AG04449 (cell line): ENCODE measurements around the gene PLXNB1.

Source experiments
- CTCF ChIA-PET: fragments of 350-600 bp; formaldehyde crosslinking; extraction: SDS; loops from one replicate; lab custom pipeline; 2021; ENCODE audit warnings: antibody characterized with exemption; lab: Yijun Ruan, JAX
- POLR2A ChIA-PET: fragments of 400-600, 350-600 bp; formaldehyde crosslinking; extraction: SDS; loops from one replicate; lab custom pipeline; 2020; ENCODE audit warnings: antibody characterized with exemption, inconsistent platforms; lab: Yijun Ruan, JAX
- DNase-seq: peaks from one replicate; pipeline ENCODE4 v3.0.0-alpha.2; 2010; ENCODE audit warnings: low read depth, low spot score
- H3K4me3 ChIP-seq: 2 replicates; pipeline ENCODE4 v1.5.1; 2011; ENCODE audit warnings: low read depth, mild to moderate bottlenecking, control low read depth, low read length
- TF ChIP-seq, protein P1 (sequence below): IDR thresholded peaks from one replicate; pipeline ENCODE4 v1.5.1; 2011; ENCODE audit warnings: mild to moderate bottlenecking, moderate library complexity, low read length, control low read depth, inconsistent platforms; ENCODE audit not compliant: insufficient read depth; ENCODE audit errors: missing control alignments

PLXNB1 gene

GRCh38 chr3:48469046-48469915 is 39.4 kb upstream of the PLXNB1 start:
- no peak overlapping the region for H3K4me3 ChIP-seq
- ChIA-PET CTCF (interaction anchor here (0.8 to 12.0 kb wide), 4 partner anchors 18 to 80 kb away, joined by 3 to 106 read pairs (median 7); no protein-coding TSS in a partner anchor), POLR2A (interaction anchor here (0.7 kb wide), 1 partner anchor 166 kb away, joined by 3 read pairs; no protein-coding TSS in a partner anchor)
- no peak for DNase-seq
- TF ChIP-seq, protein P1, sequence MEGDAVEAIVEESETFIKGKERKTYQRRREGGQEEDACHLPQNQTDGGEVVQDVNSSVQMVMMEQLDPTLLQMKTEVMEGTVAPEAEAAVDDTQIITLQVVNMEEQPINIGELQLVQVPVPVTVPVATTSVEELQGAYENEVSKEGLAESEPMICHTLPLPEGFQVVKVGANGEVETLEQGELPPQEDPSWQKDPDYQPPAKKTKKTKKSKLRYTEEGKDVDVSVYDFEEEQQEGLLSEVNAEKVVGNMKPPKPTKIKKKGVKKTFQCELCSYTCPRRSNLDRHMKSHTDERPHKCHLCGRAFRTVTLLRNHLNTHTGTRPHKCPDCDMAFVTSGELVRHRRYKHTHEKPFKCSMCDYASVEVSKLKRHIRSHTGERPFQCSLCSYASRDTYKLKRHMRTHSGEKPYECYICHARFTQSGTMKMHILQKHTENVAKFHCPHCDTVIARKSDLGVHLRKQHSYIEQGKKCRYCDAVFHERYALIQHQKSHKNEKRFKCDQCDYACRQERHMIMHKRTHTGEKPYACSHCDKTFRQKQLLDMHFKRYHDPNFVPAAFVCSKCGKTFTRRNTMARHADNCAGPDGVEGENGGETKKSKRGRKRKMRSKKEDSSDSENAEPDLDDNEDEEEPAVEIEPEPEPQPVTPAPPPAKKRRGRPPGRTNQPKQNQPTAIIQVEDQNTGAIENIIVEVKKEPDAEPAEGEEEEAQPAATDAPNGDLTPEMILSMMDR = no peak

GRCh38 chr3:48468329-48468731 is 38.4 kb upstream of the PLXNB1 start:
- DNase-seq = no peak
- ChIA-PET CTCF (interaction anchor here (1.0 to 12.0 kb wide), 3 partner anchors 78 to 217 kb away, joined by 3 to 106 read pairs (median 8); no protein-coding TSS in a partner anchor), POLR2A (no interaction called here)
- TF ChIP-seq, protein P1 = no peak
- no peak overlapping the region for H3K4me3 ChIP-seq

GRCh38 chr3:48467473-48468267 is 37.8 kb upstream of the PLXNB1 start:
- TF ChIP-seq, protein P1 = no peak
- DNase-seq = no peak
- POLR2A ChIA-PET = interaction anchor here (0.6 kb wide), 2 partner anchors 217 to 1234 kb away, joined by 3 read pairs; no protein-coding TSS in a partner anchor
- CTCF ChIA-PET = interaction anchor here (1.0 to 12.0 kb wide), 5 partner anchors 32 to 219 kb away, joined by 3 to 106 read pairs (median 8); no protein-coding TSS in a partner anchor
- no peak overlapping the region for H3K4me3 ChIP-seq

GRCh38 chr3:48467110-48467454 is 37.2 kb upstream of the PLXNB1 start:
- H3K4me3 ChIP-seq = peak overlapping the region; percentile 57
- no peak for DNase-seq
- ChIA-PET CTCF (interaction anchor here (1.0 to 12.0 kb wide), 6 partner anchors 31 to 219 kb away, joined by 3 to 106 read pairs (median 7); no protein-coding TSS in a partner anchor), POLR2A (interaction anchor here (0.6 kb wide), 2 partner anchors 217 to 1234 kb away, joined by 3 read pairs; no protein-coding TSS in a partner anchor)
- TF ChIP-seq, protein P1 = no peak

GRCh38 chr3:48466386-48467109 is 36.7 kb upstream of the PLXNB1 start:
- TF ChIP-seq, protein P1 = no peak
- ChIA-PET CTCF (interaction anchor here (1.0 to 12.0 kb wide), 7 partner anchors 14 to 220 kb away, joined by 3 to 106 read pairs (median 8); no protein-coding TSS in a partner anchor), POLR2A (interaction anchor here (0.6 kb wide), 2 partner anchors 218 to 1235 kb away, joined by 3 read pairs; no protein-coding TSS in a partner anchor)
- H3K4me3 ChIP-seq = peak overlapping the region; percentile 57
- DNase-seq = no peak
